WTC11 (cell line): ENCODE data around the gene WDR7. TPM values are rescaled to one million over a fixed set of nuclear protein-coding genes. Genes with fewer than 3 reads are reported as not detected.
A peak's percentile ranks its signal among the peaks of the same experiment; 100 is the strongest.

ENCODE experiments used
- ATAC-seq: fragments of 200-7000 bp; cut with Tn5 transposase; 2 replicates; pipeline ENCODE4 v1.10.0; 2021; ENCODE audit warnings: mild to moderate bottlenecking, moderate library complexity
- CTCF ChIA-PET: fragments of 300-600 bp; sonication (Branson Sonifier 250); formaldehyde crosslinking; loops from one replicate; lab custom pipeline; 2021; ENCODE audit warnings: antibody characterized with exemption; lab: Charles Lee
- POLR2A ChIA-PET: fragments of 350-600 bp; sonication (Branson Sonifier 250); formaldehyde crosslinking; loops from one replicate; lab custom pipeline; 2021; ENCODE audit warnings: antibody characterized with exemption; lab: Charles Lee
- DNase-seq: peaks from one replicate; pipeline ENCODE4 v3.0.0; 2021; ENCODE audit warnings: low spot score
- H3K27ac Mint-ChIP-seq: 2 replicates; pipeline ENCODE4 v1.8.0; 2021; ENCODE audit warnings: mixed read lengths
- H3K27me3 Mint-ChIP-seq: 2 replicates; pipeline ENCODE4 v1.8.0; 2021; ENCODE audit warnings: low read depth, mild to moderate bottlenecking, moderate library complexity, mixed read lengths
- H3K36me3 Mint-ChIP-seq: 2 replicates; pipeline ENCODE4 v1.8.0; 2021; ENCODE audit warnings: mixed read lengths
- H3K4me1 Mint-ChIP-seq: 2 replicates; pipeline ENCODE4 v1.8.0; 2022; ENCODE audit warnings: mixed read lengths
- H3K4me3 Mint-ChIP-seq: 2 replicates; pipeline ENCODE4 v1.8.0; 2021; ENCODE audit warnings: mild to moderate bottlenecking, moderate library complexity, mixed read lengths
- H3K9me3 Mint-ChIP-seq: 2 replicates; pipeline ENCODE4 v1.8.0; 2021; ENCODE audit warnings: mixed read lengths
- CBFB ChIP-seq: sonication (generic); formaldehyde crosslinking; IDR thresholded peaks from 2 replicates; pipeline ENCODE4 v1.8.1; 2022; ENCODE audit warnings: mild to moderate bottlenecking, low read depth, missing genetic modification reagents
- GRHL2 ChIP-seq: fragments of 250-450 bp; sonication (Bioruptor Pico); IDR thresholded peaks from 2 replicates; pipeline ENCODE4 v1.8.0; 2022; ENCODE audit warnings: mild to moderate bottlenecking, moderate library complexity; ENCODE audit not compliant: insufficient replicate concordance, severe bottlenecking
- IRF2 ChIP-seq: sonication (generic); formaldehyde crosslinking; IDR thresholded peaks from 2 replicates; pipeline ENCODE4 v1.8.0; 2022; ENCODE audit warnings: low read depth, missing genetic modification reagents, borderline replicate concordance
- NFATC4 ChIP-seq: fragments of 250-450 bp; sonication (Bioruptor Pico); IDR thresholded peaks from 2 replicates; pipeline ENCODE4 v1.9.0; 2021; ENCODE audit warnings: mild to moderate bottlenecking
- NFE2L1 ChIP-seq: sonication (generic); formaldehyde crosslinking; IDR thresholded peaks from 2 replicates; pipeline ENCODE4 v1.8.1; 2023; ENCODE audit warnings: missing genetic modification reagents
- NR2C2 ChIP-seq: sonication (generic); formaldehyde crosslinking; IDR thresholded peaks from 2 replicates; pipeline ENCODE4 v1.8.0; 2022; ENCODE audit warnings: mild to moderate bottlenecking, missing genetic modification reagents
- OVOL2 ChIP-seq: fragments of 250-450 bp; sonication (Bioruptor Pico); IDR thresholded peaks from 2 replicates; pipeline ENCODE4 v1.9.0; 2021; ENCODE audit warnings: mild to moderate bottlenecking, borderline replicate concordance
- RORB ChIP-seq: fragments of 250-450 bp; sonication (Bioruptor Pico); IDR thresholded peaks from 2 replicates; pipeline ENCODE4 v1.9.0; 2021; ENCODE audit warnings: mild to moderate bottlenecking
- SP1 ChIP-seq: sonication (generic); formaldehyde crosslinking; conservative IDR thresholded peaks from 2 replicates; pipeline ENCODE4 v1.8.1; 2022; ENCODE audit warnings: missing genetic modification reagents
- TEAD1 ChIP-seq: sonication (generic); formaldehyde crosslinking; IDR thresholded peaks from 2 replicates; pipeline ENCODE4 v1.8.0; 2022; ENCODE audit warnings: mild to moderate bottlenecking, missing genetic modification reagents
- TP53 ChIP-seq: sonication (generic); formaldehyde crosslinking; IDR thresholded peaks from 2 replicates; pipeline ENCODE4 v1.8.1; 2023; ENCODE audit warnings: mild to moderate bottlenecking, missing genetic modification reagents
- ZNF138 ChIP-seq: sonication (generic); formaldehyde crosslinking; conservative IDR thresholded peaks from 2 replicates; pipeline ENCODE4 v1.8.1; 2022; ENCODE audit warnings: mild to moderate bottlenecking, moderate library complexity, missing genetic modification reagents
- ZNF263 ChIP-seq: sonication (generic); formaldehyde crosslinking; IDR thresholded peaks from 2 replicates; pipeline ENCODE4 v1.8.1; 2022; ENCODE audit warnings: low read depth, mild to moderate bottlenecking, moderate library complexity, missing genetic modification reagents
- ZNF423 ChIP-seq: fragments of 250-450 bp; sonication (Bioruptor Pico); IDR thresholded peaks from 2 replicates; pipeline ENCODE4 v2.1.2; 2022; ENCODE audit warnings: mild to moderate bottlenecking, moderate library complexity
- total RNA-seq: library from RNA; stranded (reverse); gene quantifications from 3 replicates; pipeline ENCODE4 v1.2.3, GENCODE V29; 2021
- TF ChIP-seq, protein P1 (sequence below): fragments of 250-450 bp; sonication (Bioruptor Pico); IDR thresholded peaks from 2 replicates; pipeline ENCODE4 v1.9.0; 2021; ENCODE audit warnings: mild to moderate bottlenecking
- TF ChIP-seq, protein P2 (sequence below): sonication (generic); formaldehyde crosslinking; IDR thresholded peaks from 2 replicates; pipeline ENCODE4 v1.8.0; 2022; ENCODE audit warnings: mild to moderate bottlenecking, missing genetic modification reagents
- TF ChIP-seq, protein P3 (sequence below): fragments of 250-450 bp; sonication (Bioruptor Pico); IDR thresholded peaks from 2 replicates; pipeline ENCODE4 v1.9.0; 2021; ENCODE audit warnings: moderate library complexity, mild to moderate bottlenecking, inconsistent platforms, borderline replicate concordance
- TF ChIP-seq, protein P4 (sequence below): sonication (generic); formaldehyde crosslinking; IDR thresholded peaks from 2 replicates; pipeline ENCODE4 v1.8.1; 2022; ENCODE audit warnings: low read depth, missing genetic modification reagents, borderline replicate concordance
- TF ChIP-seq, protein P5 (sequence below): sonication (generic); formaldehyde crosslinking; IDR thresholded peaks from 2 replicates; pipeline ENCODE4 v1.8.1; 2022; ENCODE audit warnings: mild to moderate bottlenecking, moderate library complexity, missing genetic modification reagents
- TF ChIP-seq, protein P6 (sequence below): sonication (generic); formaldehyde crosslinking; IDR thresholded peaks from 2 replicates; pipeline ENCODE4 v1.8.1; 2023; ENCODE audit warnings: mild to moderate bottlenecking, moderate library complexity, missing genetic modification reagents
- TF ChIP-seq, protein P7 (sequence below): fragments of 250-450 bp; sonication (Bioruptor Pico); IDR thresholded peaks from 2 replicates; pipeline ENCODE4 v1.8.0; 2021; ENCODE audit warnings: mild to moderate bottlenecking

Gene WDR7
- total RNA-seq, 1 experiment from 2014 or later = 12.2 TPM

DNA sequence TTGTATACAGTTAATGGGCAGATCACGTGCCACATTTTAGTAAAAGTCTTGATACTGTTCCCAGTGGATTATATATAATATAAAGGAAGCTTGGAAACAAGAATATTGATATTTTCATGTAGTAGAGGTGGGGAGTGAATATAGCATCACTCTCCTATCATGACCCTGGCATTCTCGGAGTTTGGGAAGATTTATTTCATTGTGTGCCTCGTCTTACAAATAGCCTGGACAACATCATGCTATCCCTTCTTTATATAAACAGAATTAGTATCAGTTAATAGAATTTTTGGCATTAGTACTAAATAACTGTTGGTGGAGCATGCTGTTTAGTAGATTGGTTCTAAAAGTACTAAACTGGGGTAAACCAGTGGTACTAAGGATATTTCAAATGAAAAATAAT lies 283.7 kb downstream of the WDR7 start:
- Mint-ChIP-seq H3K4me1 (peaks cover 6% of the 10 kb centered on the region), H3K27me3 (no peaks in the 10 kb centered on the region), H3K36me3 (no peaks in the 10 kb centered on the region), H3K4me3 (no peak overlapping the region), H3K27ac (no peak overlapping the region), H3K9me3 (no peaks in the 10 kb centered on the region)
- DNase-seq (no peak), ATAC-seq (no peak)
- no peak for TF ChIP-seq CBFB (CRISPR knock-in tag)
- no peak for TF ChIP-seq ZNF138
- TF ChIP-seq, protein P1, sequence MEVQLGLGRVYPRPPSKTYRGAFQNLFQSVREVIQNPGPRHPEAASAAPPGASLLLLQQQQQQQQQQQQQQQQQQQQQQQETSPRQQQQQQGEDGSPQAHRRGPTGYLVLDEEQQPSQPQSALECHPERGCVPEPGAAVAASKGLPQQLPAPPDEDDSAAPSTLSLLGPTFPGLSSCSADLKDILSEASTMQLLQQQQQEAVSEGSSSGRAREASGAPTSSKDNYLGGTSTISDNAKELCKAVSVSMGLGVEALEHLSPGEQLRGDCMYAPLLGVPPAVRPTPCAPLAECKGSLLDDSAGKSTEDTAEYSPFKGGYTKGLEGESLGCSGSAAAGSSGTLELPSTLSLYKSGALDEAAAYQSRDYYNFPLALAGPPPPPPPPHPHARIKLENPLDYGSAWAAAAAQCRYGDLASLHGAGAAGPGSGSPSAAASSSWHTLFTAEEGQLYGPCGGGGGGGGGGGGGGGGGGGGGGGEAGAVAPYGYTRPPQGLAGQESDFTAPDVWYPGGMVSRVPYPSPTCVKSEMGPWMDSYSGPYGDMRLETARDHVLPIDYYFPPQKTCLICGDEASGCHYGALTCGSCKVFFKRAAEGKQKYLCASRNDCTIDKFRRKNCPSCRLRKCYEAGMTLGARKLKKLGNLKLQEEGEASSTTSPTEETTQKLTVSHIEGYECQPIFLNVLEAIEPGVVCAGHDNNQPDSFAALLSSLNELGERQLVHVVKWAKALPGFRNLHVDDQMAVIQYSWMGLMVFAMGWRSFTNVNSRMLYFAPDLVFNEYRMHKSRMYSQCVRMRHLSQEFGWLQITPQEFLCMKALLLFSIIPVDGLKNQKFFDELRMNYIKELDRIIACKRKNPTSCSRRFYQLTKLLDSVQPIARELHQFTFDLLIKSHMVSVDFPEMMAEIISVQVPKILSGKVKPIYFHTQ (CRISPR knock-in tag) = no peak
- TF ChIP-seq, protein P2, sequence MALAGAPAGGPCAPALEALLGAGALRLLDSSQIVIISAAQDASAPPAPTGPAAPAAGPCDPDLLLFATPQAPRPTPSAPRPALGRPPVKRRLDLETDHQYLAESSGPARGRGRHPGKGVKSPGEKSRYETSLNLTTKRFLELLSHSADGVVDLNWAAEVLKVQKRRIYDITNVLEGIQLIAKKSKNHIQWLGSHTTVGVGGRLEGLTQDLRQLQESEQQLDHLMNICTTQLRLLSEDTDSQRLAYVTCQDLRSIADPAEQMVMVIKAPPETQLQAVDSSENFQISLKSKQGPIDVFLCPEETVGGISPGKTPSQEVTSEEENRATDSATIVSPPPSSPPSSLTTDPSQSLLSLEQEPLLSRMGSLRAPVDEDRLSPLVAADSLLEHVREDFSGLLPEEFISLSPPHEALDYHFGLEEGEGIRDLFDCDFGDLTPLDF (CRISPR knock-in tag) = no peak
- no peak for TF ChIP-seq TP53 (CRISPR knock-in tag)
- TF ChIP-seq TEAD1 (CRISPR knock-in tag) = no peak
- TF ChIP-seq, protein P3, sequence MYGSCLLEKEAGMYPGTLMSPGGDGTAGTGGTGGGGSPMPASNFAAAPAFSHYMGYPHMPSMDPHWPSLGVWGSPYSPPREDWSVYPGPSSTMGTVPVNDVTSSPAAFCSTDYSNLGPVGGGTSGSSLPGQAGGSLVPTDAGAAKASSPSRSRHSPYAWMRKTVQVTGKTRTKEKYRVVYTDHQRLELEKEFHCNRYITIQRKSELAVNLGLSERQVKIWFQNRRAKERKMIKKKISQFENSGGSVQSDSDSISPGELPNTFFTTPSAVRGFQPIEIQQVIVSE (CRISPR knock-in tag) = no peak
- no peak for TF ChIP-seq RORB
- TF ChIP-seq NFE2L1 (CRISPR knock-in tag) = no peak
- no peak for TF ChIP-seq SP1 (CRISPR knock-in tag)
- no peak for TF ChIP-seq ZNF423 (CRISPR knock-in tag)
- TF ChIP-seq NR2C2 (CRISPR knock-in tag) = no peak
- TF ChIP-seq IRF2 (CRISPR knock-in tag) = no peak
- TF ChIP-seq, protein P4, sequence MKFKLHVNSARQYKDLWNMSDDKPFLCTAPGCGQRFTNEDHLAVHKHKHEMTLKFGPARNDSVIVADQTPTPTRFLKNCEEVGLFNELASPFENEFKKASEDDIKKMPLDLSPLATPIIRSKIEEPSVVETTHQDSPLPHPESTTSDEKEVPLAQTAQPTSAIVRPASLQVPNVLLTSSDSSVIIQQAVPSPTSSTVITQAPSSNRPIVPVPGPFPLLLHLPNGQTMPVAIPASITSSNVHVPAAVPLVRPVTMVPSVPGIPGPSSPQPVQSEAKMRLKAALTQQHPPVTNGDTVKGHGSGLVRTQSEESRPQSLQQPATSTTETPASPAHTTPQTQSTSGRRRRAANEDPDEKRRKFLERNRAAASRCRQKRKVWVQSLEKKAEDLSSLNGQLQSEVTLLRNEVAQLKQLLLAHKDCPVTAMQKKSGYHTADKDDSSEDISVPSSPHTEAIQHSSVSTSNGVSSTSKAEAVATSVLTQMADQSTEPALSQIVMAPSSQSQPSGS (CRISPR knock-in tag) = no peak
- TF ChIP-seq GRHL2 (CRISPR knock-in tag) = no peak
- POLR2A ChIA-PET = no interaction called here
- CTCF ChIA-PET = no interaction called here

DNA sequence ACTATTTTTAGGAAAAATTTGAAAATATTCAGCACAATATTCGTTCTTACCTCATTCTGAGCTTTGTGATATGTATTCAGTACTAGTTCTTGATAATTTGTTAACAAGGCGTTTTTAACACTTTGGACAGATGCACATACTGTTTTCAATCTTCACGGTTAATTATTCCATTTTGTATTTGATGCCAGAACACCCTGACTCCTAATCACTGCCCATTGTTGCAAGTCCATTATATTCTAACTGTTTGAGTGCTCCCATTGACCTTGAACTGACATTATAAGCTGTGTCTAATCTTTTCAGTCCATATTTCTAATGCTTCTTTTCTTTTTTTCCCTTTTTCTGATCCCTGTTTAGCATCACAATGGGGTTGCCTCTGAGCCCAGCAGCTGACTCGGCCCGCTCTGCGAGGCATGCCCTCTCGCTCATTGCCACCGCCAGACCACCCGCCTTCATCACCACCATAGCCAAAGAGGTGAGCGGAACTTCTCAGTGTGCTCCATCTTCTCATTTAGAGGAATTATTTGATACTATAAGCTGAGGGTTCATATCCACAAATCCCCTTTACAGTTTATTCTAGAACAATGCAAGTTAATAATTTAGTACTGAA lies 284.4 kb downstream of the WDR7 start:
- no peaks in the 10 kb centered on the region for H3K9me3 Mint-ChIP-seq
- H3K4me3 Mint-ChIP-seq = no peak overlapping the region
- H3K27ac Mint-ChIP-seq = peak overlapping the region; percentile 55; the same call in 1 of the 2 replicates
- H3K27me3 Mint-ChIP-seq = no peaks in the 10 kb centered on the region
- DNase-seq = no peak
- 0 out of 2 replicates have a peak, but pooled peaks have one; percentile 18 for ATAC-seq
- POLR2A ChIA-PET = no interaction called here
- CTCF ChIA-PET = no interaction called here
- no peaks in the 10 kb centered on the region for H3K36me3 Mint-ChIP-seq
- peaks cover 12% of the 10 kb centered on the region for H3K4me1 Mint-ChIP-seq
- no peak for TF ChIP-seq NFATC4
- TF ChIP-seq ZNF263 (CRISPR knock-in tag) = no peak
- no peak for TF ChIP-seq IRF2 (CRISPR knock-in tag)
- TF ChIP-seq, protein P5, sequence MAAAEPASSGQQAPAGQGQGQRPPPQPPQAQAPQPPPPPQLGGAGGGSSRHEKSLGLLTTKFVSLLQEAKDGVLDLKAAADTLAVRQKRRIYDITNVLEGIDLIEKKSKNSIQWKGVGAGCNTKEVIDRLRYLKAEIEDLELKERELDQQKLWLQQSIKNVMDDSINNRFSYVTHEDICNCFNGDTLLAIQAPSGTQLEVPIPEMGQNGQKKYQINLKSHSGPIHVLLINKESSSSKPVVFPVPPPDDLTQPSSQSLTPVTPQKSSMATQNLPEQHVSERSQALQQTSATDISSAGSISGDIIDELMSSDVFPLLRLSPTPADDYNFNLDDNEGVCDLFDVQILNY = no peak
- TF ChIP-seq OVOL2 (CRISPR knock-in tag) = no peak
- TF ChIP-seq, protein P6, sequence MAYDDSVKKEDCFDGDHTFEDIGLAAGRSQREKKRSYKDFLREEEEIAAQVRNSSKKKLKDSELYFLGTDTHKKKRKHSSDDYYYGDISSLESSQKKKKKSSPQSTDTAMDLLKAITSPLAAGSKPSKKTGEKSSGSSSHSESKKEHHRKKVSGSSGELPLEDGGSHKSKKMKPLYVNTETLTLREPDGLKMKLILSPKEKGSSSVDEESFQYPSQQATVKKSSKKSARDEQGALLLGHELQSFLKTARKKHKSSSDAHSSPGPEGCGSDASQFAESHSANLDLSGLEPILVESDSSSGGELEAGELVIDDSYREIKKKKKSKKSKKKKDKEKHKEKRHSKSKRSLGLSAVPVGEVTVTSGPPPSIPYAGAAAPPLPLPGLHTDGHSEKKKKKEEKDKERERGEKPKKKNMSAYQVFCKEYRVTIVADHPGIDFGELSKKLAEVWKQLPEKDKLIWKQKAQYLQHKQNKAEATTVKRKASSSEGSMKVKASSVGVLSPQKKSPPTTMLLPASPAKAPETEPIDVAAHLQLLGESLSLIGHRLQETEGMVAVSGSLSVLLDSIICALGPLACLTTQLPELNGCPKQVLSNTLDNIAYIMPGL (CRISPR knock-in tag) = no peak
- TF ChIP-seq, protein P7, sequence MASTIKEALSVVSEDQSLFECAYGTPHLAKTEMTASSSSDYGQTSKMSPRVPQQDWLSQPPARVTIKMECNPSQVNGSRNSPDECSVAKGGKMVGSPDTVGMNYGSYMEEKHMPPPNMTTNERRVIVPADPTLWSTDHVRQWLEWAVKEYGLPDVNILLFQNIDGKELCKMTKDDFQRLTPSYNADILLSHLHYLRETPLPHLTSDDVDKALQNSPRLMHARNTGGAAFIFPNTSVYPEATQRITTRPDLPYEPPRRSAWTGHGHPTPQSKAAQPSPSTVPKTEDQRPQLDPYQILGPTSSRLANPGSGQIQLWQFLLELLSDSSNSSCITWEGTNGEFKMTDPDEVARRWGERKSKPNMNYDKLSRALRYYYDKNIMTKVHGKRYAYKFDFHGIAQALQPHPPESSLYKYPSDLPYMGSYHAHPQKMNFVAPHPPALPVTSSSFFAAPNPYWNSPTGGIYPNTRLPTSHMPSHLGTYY (CRISPR knock-in tag) = no peak
